A549 (cell line): ENCODE measurements around the gene NUCB1. TPM values are rescaled to one million over a fixed set of nuclear protein-coding genes. Genes with fewer than 3 reads are reported as not detected.
"Not testable (repeated sequence)": the region's sequence is repeated elsewhere in the genome, so short reads cannot be mapped to it uniquely, and the experiment has no call there.

Experiments
- ATAC-seq, 2 experiments: fragments of 200-7000 bp in 1 of 2; fragments of >200 bp in 1 of 2; cut with Nextera tagmentation in 1 of 2; cut with Tn5 transposase in 1 of 2; 3 replicates each; pipeline versions ENCODE4 v1.8.0 to v1.9.1; 2018 to 2020; ENCODE audit warnings: mild to moderate bottlenecking in 1 of 2, moderate library complexity in 1 of 2
- CTCF ChIA-PET: fragments of 300-600 bp; sonication (Branson Sonifier 250); formaldehyde crosslinking; extraction: SDS; loops from one replicate; lab custom pipeline; 2021; ENCODE audit warnings: antibody characterized with exemption, inconsistent platforms; lab: Yijun Ruan, JAX
- POLR2A ChIA-PET: fragments of 350-600 bp; formaldehyde crosslinking; extraction: SDS; loops from one replicate; lab custom pipeline; 2021; ENCODE audit warnings: antibody characterized with exemption, inconsistent platforms; lab: Yijun Ruan, JAX
- DNase-seq, 2 experiments: peaks; one replicate each; pipeline versions ENCODE4 v3.0.0 to v3.0.0-alpha.2; 2011 to 2016; ENCODE audit warnings: low read depth in 1 of 2, low spot score in 1 of 2
- FAIRE-seq: peaks from 2 replicates; lab custom pipeline; 2011; peaks lifted over from hg19 to GRCh38; lab: Jason Lieb, UNC
- H3K27ac ChIP-seq, 2 experiments: fragments of >200 bp; sonication (Bioruptor Twin); formaldehyde crosslinking; 3 replicates each; pipeline ENCODE4 v1.5.1; 2016 to 2017
- H3K4me1 ChIP-seq: fragments of >200 bp; sonication (Bioruptor Twin); formaldehyde crosslinking; 3 replicates; pipeline ENCODE4 v1.6.1; 2016
- H3K4me2 ChIP-seq: fragments of >200 bp; sonication (Bioruptor Twin); formaldehyde crosslinking; 3 replicates; pipeline ENCODE4 v1.6.1; 2016
- H3K4me3 ChIP-seq: fragments of >200 bp; sonication (Bioruptor Twin); formaldehyde crosslinking; 3 replicates; pipeline ENCODE4 v1.5.1; 2016
- H3K9me3 ChIP-seq: fragments of >200 bp; sonication (Bioruptor Twin); formaldehyde crosslinking; 3 replicates; pipeline ENCODE4 v1.6.1; 2016
- CEBPB ChIP-seq, 2 experiments: fragments of >200 bp in 1 of 2; sonication (Bioruptor Twin) in 1 of 2; formaldehyde crosslinking in 1 of 2; IDR thresholded peaks; 2 replicates each; pipeline ENCODE4 v1.6.1; 2012 to 2016
- CHD2 ChIP-seq: fragments of 150-350 bp; IDR thresholded peaks from 2 replicates; pipeline ENCODE4 v1.6.1; 2014; ENCODE audit warnings: low read length; ENCODE audit not compliant: partially characterized antibody
- EHF ChIP-seq: fragments of 250-450 bp; sonication (Bioruptor Pico); IDR thresholded peaks from 2 replicates; pipeline ENCODE4 v1.5.0; 2020; ENCODE audit warnings: mild to moderate bottlenecking
- EHMT2 ChIP-seq: fragments of 200-600 bp; sonication (generic); IDR thresholded peaks from 2 replicates; pipeline ENCODE4 v1.6.1; 2016; ENCODE audit warnings: antibody characterized with exemption, low read depth, mild to moderate bottlenecking, moderate library complexity
- EP300 ChIP-seq, 2 experiments: fragments of >200 bp; sonication (Bioruptor Twin); formaldehyde crosslinking; IDR thresholded peaks; 2 replicates in 1 of 2; 3 replicates in 1 of 2; pipeline ENCODE4 v1.6.1; 2016 to 2017
- FOSL2 ChIP-seq, 2 experiments: fragments of 450-650 bp in 1 of 2; fragments of >200 bp in 1 of 2; sonication (Bioruptor Twin) in 1 of 2; formaldehyde crosslinking; IDR thresholded peaks; 2 replicates each; pipeline versions ENCODE4 v1.5.0 to v1.6.1; 2016 to 2020; ENCODE audit warnings: mild to moderate bottlenecking in 1 of 2, moderate library complexity in 1 of 2
- FOXS1 ChIP-seq: fragments of 250-450 bp; sonication (Bioruptor Pico); IDR thresholded peaks from 2 replicates; pipeline ENCODE4 v1.5.0; 2020; ENCODE audit warnings: mild to moderate bottlenecking, moderate library complexity
- GATA3 ChIP-seq: IDR thresholded peaks from 2 replicates; pipeline ENCODE4 v1.6.1; 2012; ENCODE audit warnings: borderline replicate concordance
- HDAC2 ChIP-seq: fragments of 200-600 bp; sonication (generic); IDR thresholded peaks from 2 replicates; pipeline ENCODE4 v1.6.1; 2016
- HOXB13 ChIP-seq: fragments of 250-450 bp; sonication (Bioruptor Pico); IDR thresholded peaks from 2 replicates; pipeline ENCODE4 v1.5.0; 2020; ENCODE audit warnings: low read depth, mild to moderate bottlenecking, moderate library complexity
- HOXB5 ChIP-seq: fragments of 250-450 bp; sonication (Bioruptor Pico); IDR thresholded peaks from 2 replicates; pipeline ENCODE4 v1.5.0; 2020; ENCODE audit warnings: mild to moderate bottlenecking, moderate library complexity
- JUN ChIP-seq, 2 experiments: fragments of >200 bp; sonication (Bioruptor Twin); formaldehyde crosslinking; IDR thresholded peaks; 2 replicates in 1 of 2; 3 replicates in 1 of 2; pipeline ENCODE4 v1.6.1; 2016 to 2017
- JUNB ChIP-seq: fragments of >200 bp; sonication (Bioruptor Twin); formaldehyde crosslinking; IDR thresholded peaks from 2 replicates; pipeline ENCODE4 v1.6.1; 2016
- KDM5A ChIP-seq: fragments of 200-600 bp; sonication (generic); IDR thresholded peaks from 2 replicates; pipeline ENCODE4 v1.6.1; 2016; ENCODE audit warnings: antibody characterized with exemption, mild to moderate bottlenecking
- NFE2L2 ChIP-seq: fragments of 150-350 bp; conservative IDR thresholded peaks from 2 replicates; pipeline ENCODE4 v1.6.1; 2014; ENCODE audit warnings: low read length
- RAD21 ChIP-seq, 2 experiments: fragments of >200 bp in 1 of 2; sonication (Bioruptor Twin) in 1 of 2; formaldehyde crosslinking in 1 of 2; IDR thresholded peaks in 1 of 2; conservative IDR thresholded peaks in 1 of 2; 2 replicates in 1 of 2; 3 replicates in 1 of 2; pipeline ENCODE4 v1.6.1; 2012 to 2018; ENCODE audit warnings: inconsistent platforms in 1 of 2
- SMC3 ChIP-seq: fragments of >200 bp; sonication (Bioruptor Twin); formaldehyde crosslinking; IDR thresholded peaks from 3 replicates; pipeline ENCODE4 v1.6.1; 2018; ENCODE audit warnings: inconsistent platforms
- ZC3H11A ChIP-seq: fragments of 450-650 bp; IDR thresholded peaks from 2 replicates; pipeline ENCODE4 v1.6.1; 2014; ENCODE audit warnings: antibody characterized with exemption, mild to moderate bottlenecking
- ZFP36 ChIP-seq: fragments of 450-650 bp; IDR thresholded peaks from 2 replicates; pipeline ENCODE4 v1.6.1; 2014; ENCODE audit warnings: borderline replicate concordance; ENCODE audit not compliant: partially characterized antibody
- WGBS: methylation state at CpG from one replicate; pipeline ENCODE4 v1.1.6; 2017; ENCODE audit errors: missing lambda C conversion rate; 5-methylcytosine and 5-hydroxymethylcytosine counted together
- polyA plus RNA-seq, 4 experiments: library from polyadenylated mRNA; depleted of rRNA in 3 of 4; stranded (reverse); fragments of >200 nt; fragmentation: RNase III in 1 of 4; extraction: RNeasy Plus Mini Kit Qiagen cat#74134 plus additional on column Dnase treatment in 1 of 4; gene quantifications; 2 replicates in 3 of 4; 3 replicates in 1 of 4; pipeline ENCODE4 v1.2.3, GENCODE V29; 2011 to 2017
- TF ChIP-seq, protein P1 (sequence below): fragments of >200 bp; sonication (Bioruptor Twin); formaldehyde crosslinking; IDR thresholded peaks from 3 replicates; pipeline ENCODE4 v1.6.1; 2016
- TF ChIP-seq, protein P2 (sequence below): fragments of 150-350 bp; IDR thresholded peaks from 2 replicates; pipeline ENCODE4 v1.6.1; 2014; ENCODE audit warnings: low read depth, mild to moderate bottlenecking, low read length
- TF ChIP-seq, protein P3 (sequence below): fragments of >200 bp; sonication (Bioruptor Twin); formaldehyde crosslinking; IDR thresholded peaks from 3 replicates; pipeline ENCODE4 v1.5.1; 2016
- TF ChIP-seq, protein P4 (sequence below): IDR thresholded peaks from 2 replicates; pipeline ENCODE4 v1.6.1; 2012

The NUCB1 gene
- polyA plus RNA-seq, 2 of the 4 experiments (the other 2 are of a cell fraction): 79.5 to 182 TPM

DNA sequence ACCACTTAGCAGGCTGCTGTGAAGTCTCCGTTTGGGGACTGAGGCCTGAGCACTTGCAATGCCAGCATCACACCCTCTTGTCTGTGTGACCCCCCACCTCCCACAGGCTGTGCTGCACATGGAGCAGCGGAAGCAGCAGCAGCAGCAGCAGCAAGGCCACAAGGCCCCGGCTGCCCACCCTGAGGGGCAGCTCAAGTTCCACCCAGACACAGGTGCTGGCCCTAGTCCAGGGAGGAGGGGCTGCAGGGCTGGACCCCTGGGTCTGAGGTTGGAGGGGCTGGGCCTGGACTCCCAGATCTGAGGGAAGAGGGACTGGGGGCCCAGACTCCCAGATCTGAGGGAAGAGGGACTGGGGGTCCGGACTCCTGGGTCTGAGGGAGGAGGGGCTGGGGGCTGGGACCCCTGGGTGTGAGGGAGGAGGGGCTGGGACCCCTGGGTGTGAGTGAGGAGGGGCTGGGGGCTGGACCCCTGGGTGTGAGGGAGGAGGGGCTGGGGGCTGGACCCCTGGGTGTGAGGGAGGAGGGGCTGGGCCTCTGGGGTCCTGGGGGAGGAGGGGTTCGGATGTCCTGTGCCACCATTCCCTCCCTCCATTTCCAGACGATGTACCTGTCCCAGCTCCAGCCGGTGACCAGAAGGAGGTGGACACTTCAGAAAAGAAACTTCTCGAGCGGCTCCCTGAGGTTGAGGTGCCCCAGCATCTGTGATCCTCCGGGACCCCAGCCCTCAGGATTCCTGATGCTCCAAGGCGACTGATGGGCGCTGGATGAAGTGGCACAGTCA lies 21.8 kb downstream of the NUCB1 start (continued):
- no peak for TF ChIP-seq CHD2
- TF ChIP-seq, all 56 proteins: peak for 0

DNA sequence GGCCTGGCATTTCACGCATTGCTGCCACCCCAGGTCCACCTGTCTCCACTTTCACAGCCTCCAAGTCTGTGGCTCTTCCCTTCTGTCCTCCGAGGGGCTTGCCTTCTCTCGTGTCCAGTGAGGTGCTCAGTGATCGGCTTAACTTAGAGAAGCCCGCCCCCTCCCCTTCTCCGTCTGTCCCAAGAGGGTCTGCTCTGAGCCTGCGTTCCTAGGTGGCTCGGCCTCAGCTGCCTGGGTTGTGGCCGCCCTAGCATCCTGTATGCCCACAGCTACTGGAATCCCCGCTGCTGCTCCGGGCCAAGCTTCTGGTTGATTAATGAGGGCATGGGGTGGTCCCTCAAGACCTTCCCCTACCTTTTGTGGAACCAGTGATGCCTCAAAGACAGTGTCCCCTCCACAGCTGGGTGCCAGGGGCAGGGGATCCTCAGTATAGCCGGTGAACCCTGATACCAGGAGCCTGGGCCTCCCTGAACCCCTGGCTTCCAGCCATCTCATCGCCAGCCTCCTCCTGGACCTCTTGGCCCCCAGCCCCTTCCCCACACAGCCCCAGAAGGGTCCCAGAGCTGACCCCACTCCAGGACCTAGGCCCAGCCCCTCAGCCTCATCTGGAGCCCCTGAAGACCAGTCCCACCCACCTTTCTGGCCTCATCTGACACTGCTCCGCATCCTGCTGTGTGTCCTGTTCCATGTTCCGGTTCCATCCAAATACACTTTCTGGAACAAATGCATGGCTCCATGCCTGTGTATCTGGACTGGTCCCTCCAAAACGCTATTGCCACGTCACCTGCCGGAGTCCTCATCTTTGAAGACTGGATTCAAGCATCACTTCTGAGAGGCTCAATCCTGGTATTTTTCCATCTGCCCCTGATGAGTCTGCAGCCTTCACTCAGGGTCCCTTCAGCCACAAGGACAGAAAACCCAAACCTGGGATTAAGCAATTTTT lies 22.7 kb downstream of the NUCB1 start:
- Histone ChIP-seq H3K4me2 (no peak overlapping the region), H3K27ac (peak overlapping the region in 1 of 2 experiments; percentile 85; a peak in 2 of 6 replicates), H3K4me1 (peaks cover 40% of the 10 kb centered on the region), H3K9me3 (no peaks in the 10 kb centered on the region), H3K4me3 (no peak overlapping the region)
- ATAC-seq: no peak
- DNase-seq: no peak
- 86% methylated on average over 18 of the region's 18 CpGs for WGBS
- CTCF ChIA-PET: interaction anchor here (0.6 to 5.9 kb wide), 14 partner anchors 9 to 355 kb away, joined by 3 to 36 read pairs (median 3); partner anchors contain the start of gene BAX
- no peak for FAIRE-seq
- POLR2A ChIA-PET: no interaction called here
- no peak for TF ChIP-seq ZFP36
- no peak for TF ChIP-seq EHMT2
- no peak for TF ChIP-seq JUNB
- TF ChIP-seq ZC3H11A: no peak
- no peak for TF ChIP-seq HDAC2
- TF ChIP-seq, protein P1, sequence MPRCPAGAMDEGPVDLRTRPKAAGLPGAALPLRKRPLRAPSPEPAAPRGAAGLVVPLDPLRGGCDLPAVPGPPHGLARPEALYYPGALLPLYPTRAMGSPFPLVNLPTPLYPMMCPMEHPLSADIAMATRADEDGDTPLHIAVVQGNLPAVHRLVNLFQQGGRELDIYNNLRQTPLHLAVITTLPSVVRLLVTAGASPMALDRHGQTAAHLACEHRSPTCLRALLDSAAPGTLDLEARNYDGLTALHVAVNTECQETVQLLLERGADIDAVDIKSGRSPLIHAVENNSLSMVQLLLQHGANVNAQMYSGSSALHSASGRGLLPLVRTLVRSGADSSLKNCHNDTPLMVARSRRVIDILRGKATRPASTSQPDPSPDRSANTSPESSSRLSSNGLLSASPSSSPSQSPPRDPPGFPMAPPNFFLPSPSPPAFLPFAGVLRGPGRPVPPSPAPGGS: no peak
- TF ChIP-seq FOXS1: no peak
- TF ChIP-seq, protein P2, sequence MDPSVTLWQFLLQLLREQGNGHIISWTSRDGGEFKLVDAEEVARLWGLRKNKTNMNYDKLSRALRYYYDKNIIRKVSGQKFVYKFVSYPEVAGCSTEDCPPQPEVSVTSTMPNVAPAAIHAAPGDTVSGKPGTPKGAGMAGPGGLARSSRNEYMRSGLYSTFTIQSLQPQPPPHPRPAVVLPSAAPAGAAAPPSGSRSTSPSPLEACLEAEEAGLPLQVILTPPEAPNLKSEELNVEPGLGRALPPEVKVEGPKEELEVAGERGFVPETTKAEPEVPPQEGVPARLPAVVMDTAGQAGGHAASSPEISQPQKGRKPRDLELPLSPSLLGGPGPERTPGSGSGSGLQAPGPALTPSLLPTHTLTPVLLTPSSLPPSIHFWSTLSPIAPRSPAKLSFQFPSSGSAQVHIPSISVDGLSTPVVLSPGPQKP: no peak
- TF ChIP-seq, protein P3, sequence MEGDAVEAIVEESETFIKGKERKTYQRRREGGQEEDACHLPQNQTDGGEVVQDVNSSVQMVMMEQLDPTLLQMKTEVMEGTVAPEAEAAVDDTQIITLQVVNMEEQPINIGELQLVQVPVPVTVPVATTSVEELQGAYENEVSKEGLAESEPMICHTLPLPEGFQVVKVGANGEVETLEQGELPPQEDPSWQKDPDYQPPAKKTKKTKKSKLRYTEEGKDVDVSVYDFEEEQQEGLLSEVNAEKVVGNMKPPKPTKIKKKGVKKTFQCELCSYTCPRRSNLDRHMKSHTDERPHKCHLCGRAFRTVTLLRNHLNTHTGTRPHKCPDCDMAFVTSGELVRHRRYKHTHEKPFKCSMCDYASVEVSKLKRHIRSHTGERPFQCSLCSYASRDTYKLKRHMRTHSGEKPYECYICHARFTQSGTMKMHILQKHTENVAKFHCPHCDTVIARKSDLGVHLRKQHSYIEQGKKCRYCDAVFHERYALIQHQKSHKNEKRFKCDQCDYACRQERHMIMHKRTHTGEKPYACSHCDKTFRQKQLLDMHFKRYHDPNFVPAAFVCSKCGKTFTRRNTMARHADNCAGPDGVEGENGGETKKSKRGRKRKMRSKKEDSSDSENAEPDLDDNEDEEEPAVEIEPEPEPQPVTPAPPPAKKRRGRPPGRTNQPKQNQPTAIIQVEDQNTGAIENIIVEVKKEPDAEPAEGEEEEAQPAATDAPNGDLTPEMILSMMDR: no peak

DNA sequence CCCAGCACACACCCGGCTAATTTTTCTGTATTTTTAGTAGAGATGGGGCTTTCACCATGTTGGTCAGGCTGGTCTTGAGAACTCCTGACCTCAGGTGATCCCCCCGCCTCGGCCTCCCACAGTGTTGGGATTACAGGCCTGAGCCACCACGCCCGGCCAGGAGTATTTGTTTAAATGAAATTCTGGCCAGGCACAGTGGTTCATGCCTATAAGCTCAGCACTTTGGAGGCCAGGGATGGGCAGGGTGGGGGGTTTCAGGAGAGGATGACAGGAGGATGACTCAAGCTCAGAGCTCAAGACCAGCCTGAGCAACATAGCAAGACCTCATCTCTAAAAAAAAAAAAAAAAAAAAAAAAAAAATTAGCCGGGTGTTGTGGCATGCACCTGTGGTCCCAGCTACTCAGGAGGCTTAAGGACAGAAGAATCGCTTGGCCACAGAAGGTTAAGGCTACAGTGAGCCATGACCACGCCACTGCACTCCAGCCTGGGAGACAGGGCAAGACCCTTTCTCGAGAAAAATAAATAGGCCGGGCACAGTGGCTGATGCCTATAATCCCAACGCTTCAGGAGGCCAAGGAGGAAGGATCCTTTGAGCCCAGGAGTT lies 25.2 kb downstream of the NUCB1 start:
- Histone ChIP-seq H3K27ac (peak overlapping the region; percentile 67 to 85), H3K4me1 (peaks cover 41% of the 10 kb centered on the region), H3K9me3 (no peaks in the 10 kb centered on the region), H3K4me2 (peak overlapping the region; percentile 66), H3K4me3 (no peak overlapping the region)
- ATAC-seq: peak; percentile 86 to 88
- CTCF ChIA-PET: interaction anchor here (0.8 to 5.9 kb wide), 13 partner anchors 9 to 82 kb away, joined by 3 to 36 read pairs (median 3); no protein-coding TSS in a partner anchor
- TF ChIP-seq CEBPB (IDR thresholded peaks at IDR 0.05): peak in 1 of 2 experiments; percentile 40; a peak in 1 of 4 replicates
- no peak for TF ChIP-seq HOXB13 (CRISPR knock-in tag)
- TF ChIP-seq FOSL2 (IDR thresholded peaks at IDR 0.05): peak; percentile 84
- peak; percentile 76 for TF ChIP-seq FOSL2 (CRISPR knock-in tag; IDR thresholded peaks at IDR 0.05)
- TF ChIP-seq NFE2L2: no peak
- no peak; a peak in 1 of 5 replicates for TF ChIP-seq JUN (IDR thresholded peaks at IDR 0.05)
- peak; percentile 76 for TF ChIP-seq JUNB
- TF ChIP-seq GATA3: no peak; the same call in 1 of the 2 replicates
- TF ChIP-seq KDM5A: no peak
- TF ChIP-seq RAD21 (conservative IDR thresholded peaks at IDR 0.05 in 1 of 2, IDR thresholded peaks at IDR 0.05 in 1 of 2): peak in 1 of 2 experiments; percentile 31; a peak in 3 of 5 replicates
- no peak for TF ChIP-seq EHF
- TF ChIP-seq SMC3: 0 out of 3 replicates have a peak, but pooled peaks have one; percentile 13
- TF ChIP-seq EP300 (IDR thresholded peaks at IDR 0.05): peak; percentile 20 to 56; a peak in 1 of 5 replicates
- TF ChIP-seq, protein P4, sequence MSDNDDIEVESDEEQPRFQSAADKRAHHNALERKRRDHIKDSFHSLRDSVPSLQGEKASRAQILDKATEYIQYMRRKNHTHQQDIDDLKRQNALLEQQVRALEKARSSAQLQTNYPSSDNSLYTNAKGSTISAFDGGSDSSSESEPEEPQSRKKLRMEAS: peak; percentile 52; the same call in 1 of the 2 replicates
- TF ChIP-seq HOXB5: 0 out of 2 replicates have a peak, but pooled peaks have one; percentile 29
- peak in 1 of 2 experiments; percentile 95 for DNase-seq
- POLR2A ChIA-PET: interaction anchor here (0.7 to 2.9 kb wide), 10 partner anchors 10 to 83 kb away, joined by 3 to 24 read pairs (median 4); partner anchors contain the start of genes BAX, FTL, NUCB1 and PPP1R15A
- WGBS: 13% methylated on average over 11 of the region's 11 CpGs
- FAIRE-seq: no peak

DNA sequence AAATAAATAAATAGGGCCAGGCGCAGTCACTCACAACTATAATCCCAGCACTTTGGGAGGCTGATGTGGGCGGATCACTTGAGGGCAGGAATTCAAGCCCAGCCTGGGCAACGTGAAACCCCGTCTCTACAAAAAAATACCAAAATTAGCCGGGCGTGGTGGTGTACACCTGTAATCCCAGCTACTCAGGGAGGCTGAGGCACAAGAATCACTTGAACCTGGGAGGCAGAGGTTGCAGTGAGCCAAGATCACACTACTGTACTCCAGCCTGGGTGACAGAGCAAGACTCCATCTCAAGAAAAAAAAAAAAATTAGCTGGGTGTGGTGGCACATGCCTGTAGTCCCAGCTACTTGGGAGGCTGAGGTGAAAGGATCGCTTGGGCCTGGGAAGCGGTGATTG lies 25.8 kb downstream of the NUCB1 start:
- peak in 1 of 2 experiments; percentile 19; a peak in 3 of 6 replicates for ATAC-seq
- not testable (repeated sequence) for FAIRE-seq, H3K4me3 ChIP-seq, DNase-seq, H3K9me3 ChIP-seq
- 82% methylated on average over 8 of the region's 8 CpGs for WGBS
- ChIA-PET CTCF (interaction anchor here (0.6 to 5.9 kb wide), 12 partner anchors 10 to 362 kb away, joined by 3 to 36 read pairs (median 3); partner anchors contain the start of gene HSD17B14), POLR2A (interaction anchor here (0.7 to 2.9 kb wide), 10 partner anchors 10 to 82 kb away, joined by 3 to 24 read pairs (median 4); partner anchors contain the start of genes BAX, FTL, NUCB1 and PPP1R15A)
- peak overlapping the region; percentile 67 to 85 for H3K27ac ChIP-seq
- peaks cover 41% of the 10 kb centered on the region for H3K4me1 ChIP-seq
- peak overlapping the region; percentile 66 for H3K4me2 ChIP-seq
